Colonic mucosa (tissue), 4 donors: ENCODE data around the gene HOXA4. TPM values are rescaled to one million over a fixed set of nuclear protein-coding genes. Genes with fewer than 3 reads are reported as not detected.

ENCODE experiments used
- DNase-seq: peaks from one replicate; pipeline ENCODE4 v3.0.0-alpha.2; 2020
- H3K27ac ChIP-seq: fragments of 200-600 bp; one replicate; pipeline ENCODE4 v1.8.0; 2021
- H3K27me3 ChIP-seq: fragments of 200-600 bp; one replicate; pipeline ENCODE4 v1.8.0; 2021
- H3K36me3 ChIP-seq: fragments of 200-600 bp; one replicate; pipeline ENCODE4 v1.8.0; 2021
- H3K4me1 ChIP-seq: fragments of 200-600 bp; one replicate; pipeline ENCODE4 v1.8.0; 2021; ENCODE audit warnings: mild to moderate bottlenecking
- H3K4me3 ChIP-seq: fragments of 200-600 bp; one replicate; pipeline ENCODE4 v1.8.0; 2021
- H3K9ac ChIP-seq, 2 donors: one replicate each; pipeline ENCODE4 v1.7.0; 2013; ENCODE audit warnings: control low read depth in 2 of 2, low read depth in 2 of 2, low read length in 2 of 2
- H3K9me3 ChIP-seq: fragments of 200-600 bp; one replicate; pipeline ENCODE4 v1.8.0; 2021
- intact Hi-C: fragments of 100-400 bp; cut with DNase I; formaldehyde crosslinking; loops from one replicate; pipeline ENCODE4 v1.14.1; 2022
- total RNA-seq, 2 donors: library from RNA; stranded (reverse); fragmentation: NEBNext Ultra II Directional in 1 of 2; extraction: Animal tissue kit (Norgen Biotek cat#: 25700) in 1 of 2; gene quantifications; one replicate each; pipeline ENCODE4 v1.2.1, GENCODE V29; 2021
- TF ChIP-seq, protein P1 (sequence below): fragments of 200-600 bp; IDR thresholded peaks from one replicate; pipeline ENCODE4 v1.8.0; 2022; ENCODE audit warnings: antibody characterized with exemption, mild to moderate bottlenecking
- donor health status: healthy.
- donor health status: DM: no; HTN: no; CAD: no.
- donor health status: DM: no; HTN: no; CAD: no.

The HOXA4 gene
- total RNA-seq, 2 donors from 2014 or later, result 3.3 to 4.5 TPM

DNA sequence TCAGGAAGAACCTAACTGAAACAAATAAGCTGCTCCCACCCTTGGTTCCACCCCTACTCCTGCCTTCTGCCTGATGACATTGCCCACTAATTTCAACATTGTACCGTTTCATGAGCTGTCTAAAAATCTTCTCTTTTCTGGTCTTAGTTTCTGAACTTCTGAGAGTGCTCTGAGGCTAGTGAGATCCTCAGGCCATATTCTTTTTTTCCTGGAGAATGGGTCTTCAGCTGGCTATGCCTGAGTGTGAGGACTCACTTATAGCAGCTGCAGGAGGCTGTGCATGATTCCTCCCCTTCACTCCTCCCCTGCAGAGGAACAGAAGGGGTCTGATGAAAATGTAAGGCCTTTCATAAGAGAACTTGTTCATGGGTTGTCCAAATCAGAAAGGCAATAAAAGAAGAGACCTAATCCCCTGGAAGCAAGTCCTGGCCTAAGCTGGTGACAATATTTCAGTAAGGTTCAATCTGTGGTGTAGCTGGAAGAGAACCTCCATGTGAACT, 11.1 kb downstream of the HOXA4 start:
- DNase-seq, result peak; percentile 16
- peak overlapping the region in 1 of 2 donors; percentile 97 for H3K9ac ChIP-seq

DNA sequence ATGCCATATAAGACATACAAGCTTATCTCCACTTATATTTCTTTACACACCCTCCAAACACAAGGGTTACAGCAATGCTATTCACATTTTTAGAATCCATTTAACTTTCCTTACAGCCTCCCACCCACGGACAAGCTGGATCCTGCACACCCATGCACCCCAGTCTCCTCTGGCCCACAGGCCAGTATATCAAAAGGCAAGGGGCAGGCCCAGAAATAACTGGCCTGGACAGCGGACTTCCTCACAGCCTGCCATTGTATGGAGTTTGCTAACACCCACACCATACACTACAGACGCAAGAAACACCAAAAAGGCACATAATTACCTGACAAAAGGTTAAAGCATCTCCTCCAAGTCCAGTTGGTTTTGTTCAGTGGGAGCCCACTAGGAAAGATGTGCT, 12.0 kb downstream of the HOXA4 start:
- Histone ChIP-seq H3K27me3 (no peaks in the 10 kb centered on the region), H3K36me3 (no peaks in the 10 kb centered on the region), H3K9ac (peak overlapping the region in 1 of 2 donors; percentile 97), H3K9me3 (no peaks in the 10 kb centered on the region), H3K27ac (peak overlapping the region; percentile 75), H3K4me1 (peaks cover 20% of the 10 kb centered on the region), H3K4me3 (no peak overlapping the region)
- TF ChIP-seq, protein P1, sequence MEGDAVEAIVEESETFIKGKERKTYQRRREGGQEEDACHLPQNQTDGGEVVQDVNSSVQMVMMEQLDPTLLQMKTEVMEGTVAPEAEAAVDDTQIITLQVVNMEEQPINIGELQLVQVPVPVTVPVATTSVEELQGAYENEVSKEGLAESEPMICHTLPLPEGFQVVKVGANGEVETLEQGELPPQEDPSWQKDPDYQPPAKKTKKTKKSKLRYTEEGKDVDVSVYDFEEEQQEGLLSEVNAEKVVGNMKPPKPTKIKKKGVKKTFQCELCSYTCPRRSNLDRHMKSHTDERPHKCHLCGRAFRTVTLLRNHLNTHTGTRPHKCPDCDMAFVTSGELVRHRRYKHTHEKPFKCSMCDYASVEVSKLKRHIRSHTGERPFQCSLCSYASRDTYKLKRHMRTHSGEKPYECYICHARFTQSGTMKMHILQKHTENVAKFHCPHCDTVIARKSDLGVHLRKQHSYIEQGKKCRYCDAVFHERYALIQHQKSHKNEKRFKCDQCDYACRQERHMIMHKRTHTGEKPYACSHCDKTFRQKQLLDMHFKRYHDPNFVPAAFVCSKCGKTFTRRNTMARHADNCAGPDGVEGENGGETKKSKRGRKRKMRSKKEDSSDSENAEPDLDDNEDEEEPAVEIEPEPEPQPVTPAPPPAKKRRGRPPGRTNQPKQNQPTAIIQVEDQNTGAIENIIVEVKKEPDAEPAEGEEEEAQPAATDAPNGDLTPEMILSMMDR, result no peak
- intact Hi-C loops, result no loop called here
- DNase-seq, result peak; percentile 34

More for the DNA sequence above, 11.1 kb downstream of the HOXA4 start:
- Histone ChIP-seq H3K4me1 (peaks cover 20% of the 10 kb centered on the region), H3K9me3 (no peaks in the 10 kb centered on the region), H3K27me3 (no peaks in the 10 kb centered on the region), H3K36me3 (no peaks in the 10 kb centered on the region), H3K4me3 (no peak overlapping the region), H3K27ac (peak overlapping the region; percentile 13)
- intact Hi-C loops, result no loop called here
- TF ChIP-seq, protein P1, result no peak

DNA sequence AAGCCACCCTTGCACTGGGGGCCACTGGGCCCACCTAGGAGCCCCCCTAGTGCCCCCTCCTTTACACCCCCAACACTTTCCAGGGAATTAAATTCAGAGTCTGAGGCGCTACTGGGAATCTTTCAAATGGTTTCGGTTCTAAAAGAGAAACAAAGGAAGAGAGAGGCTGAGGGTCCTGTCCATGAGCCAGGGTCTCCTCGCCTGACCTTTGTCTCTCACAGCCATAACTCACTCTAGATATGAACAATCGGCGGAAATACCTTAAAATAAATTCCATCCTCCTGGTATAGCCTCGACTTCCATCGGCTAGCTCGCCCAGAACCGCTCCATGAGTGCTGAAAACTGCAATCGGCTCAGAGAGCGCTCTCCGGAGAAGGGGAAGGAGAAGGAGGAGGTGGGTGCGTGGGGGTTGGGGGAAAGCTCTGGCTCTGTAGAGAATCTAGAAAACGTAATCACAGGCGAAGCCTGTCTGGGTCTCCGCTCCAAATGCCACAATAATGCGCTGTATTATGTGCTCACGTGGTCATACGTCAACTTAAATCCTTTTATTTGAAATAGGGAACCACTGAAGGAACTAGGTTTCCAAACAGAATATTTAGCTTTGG, 12.6 kb downstream of the HOXA4 start:
- peak; percentile 49 for DNase-seq
- H3K27ac ChIP-seq, result peak overlapping the region; percentile 75
- peak overlapping the region; percentile 58 to 97 for H3K9ac ChIP-seq
- H3K4me3 ChIP-seq, result peak overlapping the region; percentile 17
- TF ChIP-seq, protein P1, result no peak
- H3K9me3 ChIP-seq, result no peaks in the 10 kb centered on the region
- H3K4me1 ChIP-seq, result peaks cover 20% of the 10 kb centered on the region
- H3K36me3 ChIP-seq, result no peaks in the 10 kb centered on the region
- no peaks in the 10 kb centered on the region for H3K27me3 ChIP-seq
- intact Hi-C loops, result no loop called here

DNA sequence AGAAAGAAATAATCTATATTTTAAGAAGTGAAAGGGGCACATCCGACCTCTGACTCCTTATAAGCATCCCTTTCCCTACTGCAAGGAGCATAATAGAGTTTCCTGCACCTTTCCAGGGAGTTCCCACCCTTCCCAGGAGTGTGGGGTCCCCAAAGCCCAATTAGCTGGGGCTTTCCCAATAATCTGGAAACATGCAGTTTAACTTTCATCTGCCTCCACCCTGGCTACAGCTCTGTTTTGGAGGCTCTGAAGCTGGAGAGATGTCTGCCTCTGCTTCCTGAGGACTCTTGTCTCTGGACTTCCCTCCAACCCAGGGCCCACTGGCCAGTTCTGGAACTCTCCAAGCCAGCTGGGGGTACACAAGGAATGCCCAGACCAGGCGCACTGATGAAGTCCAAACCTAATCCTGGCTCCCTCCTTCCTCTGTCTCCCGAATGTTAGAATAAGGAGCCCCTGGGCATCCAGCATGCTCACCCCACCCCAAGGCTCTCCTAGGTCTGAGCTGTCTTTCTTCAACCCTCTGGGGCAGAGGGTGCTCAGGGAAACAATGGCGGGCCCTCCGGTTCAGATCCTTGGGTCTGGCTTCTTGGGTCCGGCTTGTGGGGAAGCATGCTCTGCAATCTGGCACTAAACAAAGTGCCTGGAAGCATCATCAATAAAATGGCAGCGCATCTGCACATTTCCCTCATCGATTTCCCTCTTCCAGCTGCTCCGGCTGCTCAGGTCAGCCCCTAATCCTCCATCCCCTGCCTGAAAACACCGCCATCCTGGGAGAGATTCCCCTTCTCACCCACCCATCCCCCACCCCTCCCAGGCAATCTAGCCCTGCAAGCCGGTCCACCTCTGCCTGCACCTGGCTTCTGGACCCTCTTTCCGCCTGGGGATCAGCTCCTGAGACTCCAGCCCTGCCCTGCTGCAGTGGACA, 13.3 kb downstream of the HOXA4 start:
- H3K4me3 ChIP-seq, result peak overlapping the region; percentile 17
- peak; percentile 44 for DNase-seq
- TF ChIP-seq, protein P1, result no peak
- no peaks in the 10 kb centered on the region for H3K9me3 ChIP-seq
- no peaks in the 10 kb centered on the region for H3K36me3 ChIP-seq
- intact Hi-C loops, result no loop called here
- H3K9ac ChIP-seq, result peak overlapping the region; percentile 58 to 97
- H3K27me3 ChIP-seq, result no peaks in the 10 kb centered on the region
- peaks cover 20% of the 10 kb centered on the region for H3K4me1 ChIP-seq
- H3K27ac ChIP-seq, result peak overlapping the region; percentile 75

DNA sequence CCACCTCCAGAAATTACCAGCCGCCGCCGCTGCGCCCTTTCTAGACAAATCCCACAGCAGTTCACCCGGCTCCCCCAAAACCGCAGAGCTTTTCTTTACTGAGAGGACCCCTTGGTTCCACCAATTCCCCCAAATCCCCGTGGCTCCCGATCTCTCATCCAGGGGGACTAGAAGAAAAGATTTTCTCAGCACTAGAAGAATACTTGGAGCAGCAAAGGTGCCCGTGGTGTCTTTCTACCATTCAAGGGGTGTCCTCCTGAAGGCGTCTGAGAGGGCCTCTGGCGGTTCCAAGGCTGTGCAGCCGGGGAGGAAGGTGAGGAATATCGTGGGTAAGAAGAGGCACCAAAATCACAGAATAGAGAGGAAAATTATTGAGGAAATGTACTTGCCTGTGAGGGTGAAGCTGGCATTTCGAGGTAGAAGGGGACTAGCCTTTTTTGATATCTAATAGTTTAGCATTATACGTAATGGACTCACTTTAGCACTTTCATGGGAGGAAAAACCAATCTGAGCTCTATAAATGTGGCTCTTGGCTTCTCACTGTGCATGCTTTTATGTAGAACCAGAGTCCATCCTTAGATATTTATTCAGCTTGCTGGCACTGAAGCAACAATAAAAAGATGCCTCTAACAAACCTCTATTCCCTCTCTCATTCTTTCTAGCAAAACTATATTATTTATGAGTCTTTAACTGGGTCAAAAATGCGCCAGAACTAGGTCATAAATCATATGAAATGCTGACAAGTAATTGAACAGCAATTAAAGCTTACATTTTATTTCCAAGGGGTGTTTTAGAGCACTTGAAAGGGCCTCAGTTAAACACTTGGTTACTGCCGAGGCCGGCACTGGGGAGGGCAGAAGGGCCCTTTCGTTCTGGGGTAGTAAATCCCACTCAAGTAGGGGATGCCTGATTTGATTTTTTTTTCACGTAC, 14.3 kb downstream of the HOXA4 start:
- Histone ChIP-seq H3K27ac (peak overlapping the region; percentile 75), H3K4me3 (peak overlapping the region; percentile 22), H3K9me3 (no peaks in the 10 kb centered on the region), H3K27me3 (no peaks in the 10 kb centered on the region), H3K4me1 (peaks cover 18% of the 10 kb centered on the region), H3K36me3 (no peaks in the 10 kb centered on the region), H3K9ac (peak overlapping the region; percentile 58 to 97)
- DNase-seq, result peak; percentile 35
- intact Hi-C loops, result no loop called here
- TF ChIP-seq, protein P1, result no peak
